ENCODE results near the gene SLC9C1. TPM values are rescaled to one million over a fixed set of nuclear protein-coding genes. Genes with fewer than 3 reads are reported as not detected.

The SLC9C1 gene
- total and polyA plus RNA-seq, 2 experiments from 2014 or later = 0.03 TPM; not detected in 1

- no peak overlapping the region for H2AFZ ChIP-seq
- H4K20me1 ChIP-seq (ENCODE audit: insufficient read depth, poor library complexity, severe bottlenecking) = no peaks in the 10 kb centered on the region
- WGBS (ENCODE audit: low lambda C conversion rate, missing lambda C conversion rate) = 92% methylated on average over 4 of the region's 4 CpGs
- H3K9me2 ChIP-seq (replicated peaks; ENCODE audit: insufficient read depth) = no peaks in the 10 kb centered on the region
- peaks cover 3% of the 10 kb centered on the region for H3K4me1 ChIP-seq (ENCODE audit: insufficient read depth)
- no peaks in the 10 kb centered on the region for H3K36me3 ChIP-seq (replicated peaks; ENCODE audit: insufficient read depth, low read depth)
- H3K27me3 ChIP-seq = no peaks in the 10 kb centered on the region
- no peak for DNase-seq (ENCODE audit: low spot score)
- TF ChIP-seq, protein P1, sequence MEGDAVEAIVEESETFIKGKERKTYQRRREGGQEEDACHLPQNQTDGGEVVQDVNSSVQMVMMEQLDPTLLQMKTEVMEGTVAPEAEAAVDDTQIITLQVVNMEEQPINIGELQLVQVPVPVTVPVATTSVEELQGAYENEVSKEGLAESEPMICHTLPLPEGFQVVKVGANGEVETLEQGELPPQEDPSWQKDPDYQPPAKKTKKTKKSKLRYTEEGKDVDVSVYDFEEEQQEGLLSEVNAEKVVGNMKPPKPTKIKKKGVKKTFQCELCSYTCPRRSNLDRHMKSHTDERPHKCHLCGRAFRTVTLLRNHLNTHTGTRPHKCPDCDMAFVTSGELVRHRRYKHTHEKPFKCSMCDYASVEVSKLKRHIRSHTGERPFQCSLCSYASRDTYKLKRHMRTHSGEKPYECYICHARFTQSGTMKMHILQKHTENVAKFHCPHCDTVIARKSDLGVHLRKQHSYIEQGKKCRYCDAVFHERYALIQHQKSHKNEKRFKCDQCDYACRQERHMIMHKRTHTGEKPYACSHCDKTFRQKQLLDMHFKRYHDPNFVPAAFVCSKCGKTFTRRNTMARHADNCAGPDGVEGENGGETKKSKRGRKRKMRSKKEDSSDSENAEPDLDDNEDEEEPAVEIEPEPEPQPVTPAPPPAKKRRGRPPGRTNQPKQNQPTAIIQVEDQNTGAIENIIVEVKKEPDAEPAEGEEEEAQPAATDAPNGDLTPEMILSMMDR (IDR thresholded peaks at IDR 0.05; ENCODE audit: poor library complexity) = no peak
- TF ChIP-seq EZH2 (IDR thresholded peaks at IDR 0.05; ENCODE audit: borderline replicate concordance) = no peak
- no peak for TF ChIP-seq EZH2phosphoT487 (IDR thresholded peaks at IDR 0.05; ENCODE audit: low read depth, severe bottlenecking, unreplicated experiment)
- H3K9me3 ChIP-seq (ENCODE audit: low read depth) = no peaks in the 10 kb centered on the region
- H3K79me2 ChIP-seq = no peaks in the 10 kb centered on the region
- no peak overlapping the region for H3K27ac ChIP-seq
- H3K4me2 ChIP-seq = no peak overlapping the region
- H3K4me3 ChIP-seq = no peak overlapping the region
Observed at GRCh38 chr3:112129925-112130637, 163.9 kb downstream of the SLC9C1 start.

DNA sequence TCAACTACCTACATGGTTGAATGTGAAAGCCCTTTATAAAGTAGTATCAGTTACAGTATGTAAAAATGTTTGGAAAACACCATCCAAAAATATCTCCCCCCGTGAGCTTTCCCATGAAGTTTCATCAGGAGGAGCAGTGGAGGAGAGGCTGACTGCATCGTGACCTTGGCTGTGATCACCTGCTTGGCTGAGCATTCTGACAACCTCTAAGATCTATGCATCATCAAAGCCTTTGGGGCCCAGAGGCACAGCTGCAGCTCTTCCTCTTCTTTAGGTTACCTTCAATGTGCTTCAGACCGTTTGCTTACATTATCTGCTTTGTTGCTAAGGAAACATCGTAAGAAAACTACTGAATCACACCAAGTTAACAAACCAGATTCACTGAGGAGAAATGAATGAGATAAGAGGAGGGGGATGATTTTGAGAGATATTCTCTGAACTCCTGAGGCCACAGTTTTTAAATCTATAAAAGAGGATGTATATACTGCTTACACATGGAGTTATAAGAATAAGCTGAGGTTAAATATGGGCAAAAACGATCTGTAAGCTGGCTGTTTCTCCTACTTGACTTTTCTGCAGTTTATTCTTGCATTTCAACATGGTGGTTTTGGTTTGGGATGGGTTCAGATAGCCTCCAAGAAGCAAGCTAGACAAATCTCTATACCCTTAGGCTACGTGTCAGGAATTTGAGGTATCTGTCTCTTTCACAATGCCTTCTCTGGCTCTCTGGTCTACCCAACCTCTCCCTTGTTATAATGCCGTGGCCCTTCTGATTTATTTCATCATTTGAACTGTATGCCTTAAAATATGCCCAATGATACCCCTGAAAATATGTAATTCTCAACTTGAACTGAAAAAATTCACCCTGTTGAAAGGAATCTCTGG is 164.9 kb downstream of the SLC9C1 start:
- Histone ChIP-seq H3K9me2 (replicated peaks; ENCODE audit: insufficient read depth) (no peaks in the 10 kb centered on the region), H3K9me3 (ENCODE audit: low read depth) (no peaks in the 10 kb centered on the region), H3K27ac (no peak overlapping the region), H3K4me1 (ENCODE audit: insufficient read depth) (peaks cover 3% of the 10 kb centered on the region), H3K27me3 (no peaks in the 10 kb centered on the region), H3K36me3 (replicated peaks; ENCODE audit: insufficient read depth, low read depth) (no peaks in the 10 kb centered on the region), H3K4me2 (no peak overlapping the region), H2AFZ (no peak overlapping the region), H4K20me1 (ENCODE audit: insufficient read depth, poor library complexity, severe bottlenecking) (no peaks in the 10 kb centered on the region), H3K79me2 (no peaks in the 10 kb centered on the region), H3K4me3 (no peak overlapping the region)
- 56% methylated on average over 7 of the region's 7 CpGs for WGBS (ENCODE audit: low lambda C conversion rate, missing lambda C conversion rate)
- TF ChIP-seq EZH2 (IDR thresholded peaks at IDR 0.05; ENCODE audit: borderline replicate concordance) = no peak
- TF ChIP-seq EZH2phosphoT487 (IDR thresholded peaks at IDR 0.05; ENCODE audit: low read depth, severe bottlenecking, unreplicated experiment) = no peak
- TF ChIP-seq, protein P1 (IDR thresholded peaks at IDR 0.05; ENCODE audit: poor library complexity) = no peak
- peak; percentile 20 for DNase-seq (ENCODE audit: low spot score)

GRCh38 chr3:112127522-112128494 is 166.2 kb downstream of the SLC9C1 start:
- Histone ChIP-seq H3K4me3 (no peak overlapping the region), H3K79me2 (no peaks in the 10 kb centered on the region), H3K27me3 (no peaks in the 10 kb centered on the region), H3K9me2 (replicated peaks; ENCODE audit: insufficient read depth) (no peaks in the 10 kb centered on the region), H3K27ac (no peak overlapping the region), H3K4me2 (no peak overlapping the region), H3K9me3 (ENCODE audit: low read depth) (no peaks in the 10 kb centered on the region), H3K4me1 (ENCODE audit: insufficient read depth) (peaks cover 3% of the 10 kb centered on the region), H4K20me1 (ENCODE audit: insufficient read depth, poor library complexity, severe bottlenecking) (no peaks in the 10 kb centered on the region), H2AFZ (no peak overlapping the region), H3K36me3 (replicated peaks; ENCODE audit: insufficient read depth, low read depth) (no peaks in the 10 kb centered on the region)
- DNase-seq (ENCODE audit: low spot score) = no peak
- no peak for TF ChIP-seq EZH2 (IDR thresholded peaks at IDR 0.05; ENCODE audit: borderline replicate concordance)
- no peak for TF ChIP-seq EZH2phosphoT487 (IDR thresholded peaks at IDR 0.05; ENCODE audit: low read depth, severe bottlenecking, unreplicated experiment)
- TF ChIP-seq, protein P1 (IDR thresholded peaks at IDR 0.05; ENCODE audit: poor library complexity) = no peak
- 77% methylated on average over 10 of the region's 10 CpGs for WGBS (ENCODE audit: low lambda C conversion rate, missing lambda C conversion rate)
